Upper lobe of left lung (tissue), 6 donors: ENCODE measurements around the gene ENAH. TPM values are rescaled to one million over a fixed set of nuclear protein-coding genes. Genes with fewer than 3 reads are reported as not detected.

Experiments used
- ATAC-seq, 2 donors: fragments of 200-7000 bp; cut with Tn5 transposase; one replicate each; pipeline ENCODE4 v1.9.1; 2022; ENCODE audit warnings: mild to moderate bottlenecking in 2 of 2, moderate library complexity in 2 of 2; ENCODE audit not compliant: low FRiP score in 2 of 2
- DNase-seq, 2 donors: peaks; one replicate each; pipeline ENCODE4 v3.0.0-alpha.2; 2019 to 2020
- H3K27ac ChIP-seq, 4 donors: fragments of 200-600 bp; sonication (generic); one replicate each; pipeline ENCODE4 v1.5.1; 2016 to 2019
- H3K27me3 ChIP-seq, 4 donors: fragments of 200-600 bp; sonication (generic); one replicate each; pipeline ENCODE4 v1.5.1; 2017 to 2019
- H3K36me3 ChIP-seq, 4 donors: fragments of 200-600 bp; sonication (generic); one replicate each; pipeline ENCODE4 v1.5.1; 2016 to 2019
- H3K4me1 ChIP-seq, 4 donors: fragments of 200-600 bp; sonication (generic); one replicate each; pipeline ENCODE4 v1.5.1; 2018 to 2019
- H3K4me3 ChIP-seq, 4 donors: fragments of 200-600 bp; sonication (generic); one replicate each; pipeline ENCODE4 v1.5.1; 2017 to 2019; ENCODE audit warnings: mild to moderate bottlenecking in 2 of 4, moderate library complexity in 1 of 4
- H3K9me3 ChIP-seq, 4 donors: fragments of 200-600 bp; sonication (generic); one replicate each; pipeline ENCODE4 v1.5.1; 2018 to 2019
- EP300 ChIP-seq, 4 donors: sonication (generic); formaldehyde crosslinking; IDR thresholded peaks; one replicate each; pipeline ENCODE4 v1.5.1; 2017; ENCODE audit warnings: antibody characterized with exemption in 4 of 4, control low read depth in 2 of 4
- POLR2A ChIP-seq, 4 donors: fragments of 450-650 bp; IDR thresholded peaks; one replicate each; pipeline ENCODE4 v1.5.1; 2016 to 2017; ENCODE audit warnings: antibody characterized with exemption in 4 of 4, mild to moderate bottlenecking in 2 of 4
- POLR2AphosphoS5 ChIP-seq, 2 donors: sonication (generic); formaldehyde crosslinking; IDR thresholded peaks; one replicate each; pipeline ENCODE4 v1.5.1; 2017; ENCODE audit warnings: antibody characterized with exemption in 2 of 2
- WGBS, 2 donors: methylation state at CpG; one replicate each; pipeline ENCODE4 v1.1.5; 2017 to 2018; 5-methylcytosine and 5-hydroxymethylcytosine counted together
- total RNA-seq, 6 donors: library from RNA; depleted of rRNA in 4 of 6; stranded (reverse); fragments of >200 nt in 4 of 6; gene quantifications; one replicate each; pipeline versions ENCODE4 v1.1.0 to v1.2.1, GENCODE V29; 2016 to 2021
- TF ChIP-seq, protein P1 (sequence below), 6 experiments: fragments of 450-650 bp in 4 of 6; fragments of 200-600 bp in 2 of 6; sonication (generic) in 2 of 6; IDR thresholded peaks; one replicate each; pipeline ENCODE4 v1.5.1; 2016 to 2019; ENCODE audit warnings: antibody characterized with exemption in 6 of 6
- donor health status: DM: no; HTN: no; CAD: no; lungs with moderate emphysema.
- donor health status: DM: no; HTN: yes; CAD: no; lungs with severe emphysema.

Gene ENAH
- total RNA-seq, 6 donors from 2014 or later = 10.5 to 70.3 (median 33.8) TPM

DNA sequence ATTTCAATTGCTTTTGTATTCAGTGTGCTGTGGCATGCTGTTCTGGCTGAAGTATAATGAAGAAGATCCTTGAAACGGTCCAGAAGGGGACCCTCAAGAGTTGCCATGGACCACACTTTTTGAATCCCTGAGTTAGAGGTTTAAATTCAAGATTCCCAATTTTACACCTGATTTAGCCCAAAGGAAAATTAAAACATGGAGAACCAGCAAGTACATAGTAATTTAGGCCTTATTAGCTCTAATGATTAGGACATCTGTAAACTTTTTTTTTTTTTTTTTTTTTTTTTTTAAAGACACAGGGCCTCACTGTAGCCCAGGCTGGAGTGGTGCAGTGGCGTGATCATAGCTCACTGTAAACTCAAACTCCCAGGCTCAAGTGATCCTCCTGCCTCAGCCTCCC is 107.3 kb downstream of the ENAH start:
- H3K9me3 ChIP-seq = no peaks in the 10 kb centered on the region
- H3K4me3 ChIP-seq = no peak overlapping the region
- no peaks in the 10 kb centered on the region for H3K4me1 ChIP-seq
- H3K27me3 ChIP-seq = no peaks in the 10 kb centered on the region
- WGBS, 2 donors = 86 to 88% methylated on average over 2 of the region's 2 CpGs
- no peak for ATAC-seq
- no peaks in the 10 kb centered on the region for H3K36me3 ChIP-seq
- no peak for DNase-seq
- TF ChIP-seq POLR2AphosphoS5 (IDR thresholded peaks at IDR 0.05) (no peak), POLR2A (IDR thresholded peaks at IDR 0.05) (no peak), EP300 (IDR thresholded peaks at IDR 0.05) (no peak)
- TF ChIP-seq, protein P1, sequence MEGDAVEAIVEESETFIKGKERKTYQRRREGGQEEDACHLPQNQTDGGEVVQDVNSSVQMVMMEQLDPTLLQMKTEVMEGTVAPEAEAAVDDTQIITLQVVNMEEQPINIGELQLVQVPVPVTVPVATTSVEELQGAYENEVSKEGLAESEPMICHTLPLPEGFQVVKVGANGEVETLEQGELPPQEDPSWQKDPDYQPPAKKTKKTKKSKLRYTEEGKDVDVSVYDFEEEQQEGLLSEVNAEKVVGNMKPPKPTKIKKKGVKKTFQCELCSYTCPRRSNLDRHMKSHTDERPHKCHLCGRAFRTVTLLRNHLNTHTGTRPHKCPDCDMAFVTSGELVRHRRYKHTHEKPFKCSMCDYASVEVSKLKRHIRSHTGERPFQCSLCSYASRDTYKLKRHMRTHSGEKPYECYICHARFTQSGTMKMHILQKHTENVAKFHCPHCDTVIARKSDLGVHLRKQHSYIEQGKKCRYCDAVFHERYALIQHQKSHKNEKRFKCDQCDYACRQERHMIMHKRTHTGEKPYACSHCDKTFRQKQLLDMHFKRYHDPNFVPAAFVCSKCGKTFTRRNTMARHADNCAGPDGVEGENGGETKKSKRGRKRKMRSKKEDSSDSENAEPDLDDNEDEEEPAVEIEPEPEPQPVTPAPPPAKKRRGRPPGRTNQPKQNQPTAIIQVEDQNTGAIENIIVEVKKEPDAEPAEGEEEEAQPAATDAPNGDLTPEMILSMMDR (IDR thresholded peaks at IDR 0.05) = no peak
- H3K27ac ChIP-seq = no peak overlapping the region

DNA sequence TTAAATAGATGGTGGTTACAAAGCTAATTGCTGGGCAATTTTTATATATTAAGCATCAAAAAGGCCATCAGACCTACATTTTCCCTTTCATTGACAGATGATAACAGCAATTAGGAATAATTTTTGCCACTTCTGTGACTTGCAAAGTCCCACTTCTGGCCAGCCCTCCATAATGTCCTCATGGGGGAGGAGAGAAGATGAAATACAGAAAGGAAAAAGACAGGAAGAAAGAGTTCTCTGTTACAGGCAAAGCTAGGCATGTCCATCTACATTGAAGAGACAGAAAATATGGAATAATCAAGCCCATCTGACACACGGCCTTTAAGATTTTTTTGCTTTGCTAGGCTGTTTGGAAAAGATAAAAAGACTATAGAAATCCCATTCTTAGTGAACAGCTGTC is 108.0 kb downstream of the ENAH start:
- TF ChIP-seq EP300 (IDR thresholded peaks at IDR 0.05) = no peak
- TF ChIP-seq, protein P1 (IDR thresholded peaks at IDR 0.05) = no peak
- no peak for TF ChIP-seq POLR2AphosphoS5 (IDR thresholded peaks at IDR 0.05)
- no peak for TF ChIP-seq POLR2A (IDR thresholded peaks at IDR 0.05)
- Histone ChIP-seq H3K4me1 (no peaks in the 10 kb centered on the region), H3K9me3 (no peaks in the 10 kb centered on the region), H3K36me3 (no peaks in the 10 kb centered on the region), H3K4me3 (no peak overlapping the region), H3K27me3 (no peaks in the 10 kb centered on the region), H3K27ac (no peak overlapping the region)
- WGBS, 2 donors = 72 to 81% methylated on average over 1 of the region's 1 CpG
- no peak for DNase-seq
- no peak for ATAC-seq

DNA sequence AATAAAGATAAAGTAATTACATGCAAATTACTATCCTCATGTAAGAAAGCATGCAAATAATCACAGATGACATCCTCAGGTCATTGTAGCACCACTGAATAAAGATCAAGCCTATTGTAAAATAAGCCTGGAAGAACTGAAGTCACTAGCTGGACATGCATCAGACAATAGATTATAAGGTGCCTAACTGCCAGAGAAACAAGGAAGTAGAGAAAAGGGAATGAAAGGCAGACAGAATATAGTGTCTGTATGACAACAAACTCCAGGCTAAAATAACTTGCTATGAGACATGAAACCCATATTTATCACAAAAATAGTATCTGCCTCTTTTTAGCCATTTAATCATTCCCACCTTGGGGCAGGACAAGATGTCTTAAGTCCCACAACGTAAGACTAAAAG is 108.7 kb downstream of the ENAH start:
- no peaks in the 10 kb centered on the region for H3K9me3 ChIP-seq
- WGBS, 2 donors = 84 to 90% methylated on average over 1 of the region's 1 CpG
- H3K4me3 ChIP-seq = no peak overlapping the region
- H3K27ac ChIP-seq = no peak overlapping the region
- no peaks in the 10 kb centered on the region for H3K4me1 ChIP-seq
- no peaks in the 10 kb centered on the region for H3K27me3 ChIP-seq
- DNase-seq = no peak
- TF ChIP-seq EP300 (IDR thresholded peaks at IDR 0.05) (no peak), POLR2A (IDR thresholded peaks at IDR 0.05) (no peak), POLR2AphosphoS5 (IDR thresholded peaks at IDR 0.05) (no peak)
- TF ChIP-seq, protein P1 (IDR thresholded peaks at IDR 0.05) = no peak
- no peak for ATAC-seq
- H3K36me3 ChIP-seq = no peaks in the 10 kb centered on the region

DNA sequence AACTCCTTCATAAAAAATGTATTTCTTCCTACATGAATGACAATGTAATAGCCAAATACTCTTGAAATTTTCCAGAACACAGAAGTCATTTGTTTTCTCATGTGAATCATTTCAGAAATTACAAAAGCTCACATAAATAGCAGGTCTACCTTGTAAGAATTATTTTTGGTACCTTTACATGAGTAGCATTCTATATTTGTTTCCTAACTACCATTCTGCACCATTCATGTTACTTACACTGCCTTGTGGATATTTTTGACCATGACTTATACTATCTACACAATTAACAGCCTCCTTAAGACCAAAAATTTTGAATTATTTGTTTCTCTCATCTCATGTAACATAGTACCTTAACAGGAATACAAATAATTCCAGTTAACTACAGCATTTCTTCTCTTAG is 109.6 kb downstream of the ENAH start:
- Histone ChIP-seq H3K4me1 (no peaks in the 10 kb centered on the region), H3K27me3 (no peaks in the 10 kb centered on the region), H3K4me3 (no peak overlapping the region), H3K36me3 (no peaks in the 10 kb centered on the region), H3K9me3 (no peaks in the 10 kb centered on the region), H3K27ac (no peak overlapping the region)
- DNase-seq = no peak
- ATAC-seq = no peak
- TF ChIP-seq EP300 (IDR thresholded peaks at IDR 0.05) (no peak), POLR2A (IDR thresholded peaks at IDR 0.05) (no peak), POLR2AphosphoS5 (IDR thresholded peaks at IDR 0.05) (no peak)
- TF ChIP-seq, protein P1 (IDR thresholded peaks at IDR 0.05) = no peak

DNA sequence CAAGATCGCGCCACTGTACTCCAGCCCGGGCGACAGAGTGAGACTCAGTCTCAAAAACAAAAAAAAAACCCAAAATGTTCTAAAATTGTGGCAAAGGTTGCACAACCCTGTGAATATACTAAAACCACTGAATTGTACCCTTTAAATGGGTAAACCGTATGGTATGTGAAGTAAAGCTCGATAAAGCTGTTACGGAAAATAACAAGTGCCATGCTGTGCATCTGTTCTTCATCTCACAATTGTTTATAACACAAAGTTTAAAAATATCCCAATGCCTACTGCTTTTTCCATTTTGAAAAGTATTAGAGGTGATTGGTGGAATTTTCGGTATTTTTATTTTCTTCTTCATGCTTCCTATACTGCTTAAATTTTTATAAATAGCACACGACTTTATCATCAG is 111.5 kb downstream of the ENAH start:
- no peaks in the 10 kb centered on the region for H3K4me1 ChIP-seq
- TF ChIP-seq POLR2A (IDR thresholded peaks at IDR 0.05) (no peak), POLR2AphosphoS5 (IDR thresholded peaks at IDR 0.05) (no peak), EP300 (IDR thresholded peaks at IDR 0.05) (no peak)
- TF ChIP-seq, protein P1 (IDR thresholded peaks at IDR 0.05) = no peak
- ATAC-seq (no peak), DNase-seq (no peak)
- no peaks in the 10 kb centered on the region for H3K9me3 ChIP-seq
- no peak overlapping the region for H3K4me3 ChIP-seq
- H3K36me3 ChIP-seq = no peaks in the 10 kb centered on the region
- H3K27ac ChIP-seq = no peak overlapping the region
- H3K27me3 ChIP-seq = no peaks in the 10 kb centered on the region
- 90 to 97% methylated on average over 9 of the region's 9 CpGs for WGBS, 2 donors
